K562 (cell line): Measurements from ENCODE around the gene TAS2R42. TPM values are rescaled to one million over a fixed set of nuclear protein-coding genes. Genes with fewer than 3 reads are reported as not detected.

Experiments
- ARHGAP35 ChIP-seq: fragments of 450-650 bp; IDR thresholded peaks from 2 replicates; pipeline ENCODE4 v1.6.1; 2018; ENCODE audit not compliant: partially characterized antibody
- ARID1B ChIP-seq: fragments of 450-650 bp; IDR thresholded peaks from 2 replicates; pipeline ENCODE4 v1.6.1; 2016; ENCODE audit warnings: antibody characterized with exemption, mild to moderate bottlenecking, inconsistent platforms
- ATF1 ChIP-seq, 2 experiments: fragments of 450-650 bp in 1 of 2; IDR thresholded peaks; 2 replicates each; pipeline ENCODE4 v1.6.1; 2016; ENCODE audit warnings: missing compliant biosample characterization in 1 of 2, missing genetic modification characterization in 1 of 2
- CHD2 ChIP-seq: IDR thresholded peaks from 2 replicates; pipeline ENCODE4 v1.6.1; 2011; ENCODE audit warnings: low read depth, low read length
- ELF1 ChIP-seq: fragments of 200-800 bp; sonication (Bioruptor generic); IDR thresholded peaks from 2 replicates; pipeline ENCODE4 v1.6.1; 2016; ENCODE audit warnings: missing genetic modification characterization, missing compliant biosample characterization
- ELF4 ChIP-seq: fragments of 450-650 bp; formaldehyde crosslinking; IDR thresholded peaks from 2 replicates; pipeline ENCODE4 v1.4.0; 2022; ENCODE audit warnings: missing genetic modification characterization
- FOXK2 ChIP-seq, 2 experiments: fragments of 450-650 bp; IDR thresholded peaks in 1 of 2; conservative IDR thresholded peaks in 1 of 2; 2 replicates each; pipeline ENCODE4 v1.6.1; 2016; ENCODE audit warnings: low read depth in 2 of 2, mild to moderate bottlenecking in 1 of 2
- HCFC1 ChIP-seq: IDR thresholded peaks from 2 replicates; pipeline ENCODE4 v1.6.1; 2012; ENCODE audit warnings: low read depth, low read length, improper control_type of control experiment
- HIVEP1 ChIP-seq: fragments of 250-450 bp; sonication (Bioruptor Pico); IDR thresholded peaks from 2 replicates; pipeline ENCODE4 v1.4.0; 2020; ENCODE audit warnings: mild to moderate bottlenecking
- HNRNPL ChIP-seq: fragments of 200-400 bp; formaldehyde crosslinking; IDR thresholded peaks from 2 replicates; pipeline ENCODE4 v1.6.1; 2017; ENCODE audit warnings: low read depth, mild to moderate bottlenecking, low read length
- KAT7 ChIP-seq: sonication (generic); formaldehyde crosslinking; IDR thresholded peaks from 2 replicates; pipeline ENCODE4 v1.8.0; 2022; ENCODE audit warnings: missing genetic modification reagents, mild to moderate bottlenecking, borderline replicate concordance
- MAZ ChIP-seq, 2 experiments: fragments of 450-650 bp in 1 of 2; sonication (generic) in 1 of 2; formaldehyde crosslinking; IDR thresholded peaks in 1 of 2; conservative IDR thresholded peaks in 1 of 2; 2 replicates each; pipeline versions ENCODE4 v1.4.0 to v1.5.0; 2020; ENCODE audit warnings: mild to moderate bottlenecking in 1 of 2, missing genetic modification reagents in 1 of 2
- MNT ChIP-seq, 2 experiments: fragments of 450-650 bp; conservative IDR thresholded peaks; 2 replicates each; pipeline ENCODE4 v1.6.1; 2017; ENCODE audit warnings: mild to moderate bottlenecking in 2 of 2, moderate library complexity in 2 of 2
- PHF20 ChIP-seq: fragments of 450-650 bp; IDR thresholded peaks from 2 replicates; pipeline ENCODE4 v1.6.1; 2018; ENCODE audit not compliant: partially characterized antibody
- POLR3A ChIP-seq: IDR thresholded peaks from 2 replicates; pipeline ENCODE4 v1.6.1; 2011; ENCODE audit warnings: borderline replicate concordance, mild to moderate bottlenecking, moderate library complexity; ENCODE audit not compliant: insufficient read length, insufficient read depth; ENCODE audit errors: extremely low read depth
- SFPQ ChIP-seq: fragments of 200-400 bp; formaldehyde crosslinking; IDR thresholded peaks from 2 replicates; pipeline ENCODE4 v1.6.1; 2017; ENCODE audit warnings: mild to moderate bottlenecking, low read depth, low read length, moderate library complexity
- SIN3B ChIP-seq: fragments of 450-650 bp; IDR thresholded peaks from 2 replicates; pipeline ENCODE4 v1.6.1; 2017; ENCODE audit warnings: low read depth, mild to moderate bottlenecking, moderate library complexity
- TAF1 ChIP-seq: IDR thresholded peaks from 2 replicates; pipeline ENCODE4 v1.6.1; 2011; ENCODE audit warnings: mild to moderate bottlenecking, low read length, moderate library complexity; ENCODE audit not compliant: insufficient read depth, control insufficient read depth, severe bottlenecking; ENCODE audit errors: extremely low read depth
- TFAP4 ChIP-seq: sonication (generic); formaldehyde crosslinking; IDR thresholded peaks from 2 replicates; pipeline ENCODE4 v1.8.0; 2022; ENCODE audit warnings: missing genetic modification reagents, mild to moderate bottlenecking, moderate library complexity, borderline replicate concordance
- ZBTB17 ChIP-seq: fragments of 450-650 bp; formaldehyde crosslinking; IDR thresholded peaks from 2 replicates; pipeline ENCODE4 v1.4.0; 2020; ENCODE audit warnings: mild to moderate bottlenecking
- ZBTB8A ChIP-seq: fragments of 450-650 bp; IDR thresholded peaks from 2 replicates; pipeline ENCODE4 v1.6.1; 2018; ENCODE audit warnings: mild to moderate bottlenecking, moderate library complexity; ENCODE audit not compliant: partially characterized antibody
- ZNF12 ChIP-seq: sonication (generic); formaldehyde crosslinking; IDR thresholded peaks from 2 replicates; pipeline ENCODE4 v1.4.0; 2020; ENCODE audit warnings: mild to moderate bottlenecking, missing genetic modification reagents
- ZNF316 ChIP-seq: fragments of 450-650 bp; IDR thresholded peaks from 2 replicates; pipeline ENCODE4 v1.6.1; 2016
- ZNF436 ChIP-seq: fragments of 250-450, 450-650 bp; sonication (Bioruptor Pico); formaldehyde crosslinking; IDR thresholded peaks from 2 replicates; pipeline ENCODE4 v1.7.0; 2020; ENCODE audit warnings: mild to moderate bottlenecking
- polyA plus RNA-seq, 8 experiments: library from polyadenylated mRNA; depleted of rRNA in 4 of 8; stranded (reverse) in 5 of 8; unstranded in 3 of 8; fragments of >200 nt; fragmentation: Nextera tagmentation in 2 of 8; fragmentation: Illumina TruSeq in 1 of 8; extraction: Ambion mirVana in 2 of 8; extraction: Trizol in 1 of 8; gene quantifications; 2 replicates each; pipeline versions ENCODE4 v1.2.1 to v1.2.3, GENCODE V29; 2011 to 2014; ENCODE audit warnings: inconsistent platforms in 1 of 8, missing spikeins in 1 of 8
- total RNA-seq, 7 experiments: library from RNA; depleted of rRNA in 6 of 7; stranded (reverse); fragments of >200 nt in 6 of 7; fragmentation: Illumina TruSeq in 2 of 7; extraction: Trizol in 2 of 7; gene quantifications; 2 replicates each; pipeline versions ENCODE4 v1.2.1 to v1.2.3, GENCODE V29; 2011 to 2021; ENCODE audit warnings: low replicate concordance in 1 of 7

Gene TAS2R42
- total and polyA plus RNA-seq, 9 of the 15 experiments (the other 6 are each of a cell fraction or from before 2014, with no cell fraction given), result not detected

GRCh38 chr12:11171145-11171968 lies 15.4 kb downstream of the TAS2R42 start, which contains the start of gene SMIM10L1 (continued):
- TF ChIP-seq ZBTB8A, result no peak
- TF ChIP-seq PHF20, result peak; percentile 27
- TF ChIP-seq SFPQ, result no peak
- 0 out of 2 replicates have a peak, but pooled peaks have one; percentile 7 for TF ChIP-seq SIN3B
- TF ChIP-seq ZNF316, result peak; percentile 58
- 0 out of 4 replicates have a peak, but pooled peaks of 1 of the 2 experiments have one; percentile 11 for TF ChIP-seq FOXK2 (conservative IDR thresholded peaks at IDR 0.05 in 1 of 2, IDR thresholded peaks at IDR 0.05 in 1 of 2; ENCODE audit: low read depth in 2 of 2)
- peak in 1 of 2 experiments; percentile 42; a peak in 1 of 4 replicates for TF ChIP-seq MNT (conservative IDR thresholded peaks at IDR 0.05)
- TF ChIP-seq ATF1 (CRISPR knock-in tag; IDR thresholded peaks at IDR 0.05), result no peak
- peak; percentile 47 for TF ChIP-seq ATF1 (tag; IDR thresholded peaks at IDR 0.05)
- TF ChIP-seq ZBTB17, result peak; percentile 80
- peak; percentile 53; the same call in 1 of the 2 replicates for TF ChIP-seq TFAP4 (CRISPR knock-in tag)
- peak; percentile 58 for TF ChIP-seq HCFC1
- peak; percentile 10; the same call in 1 of the 2 replicates for TF ChIP-seq ARID1B
- peak; percentile 28; the same call in 1 of the 2 replicates for TF ChIP-seq HNRNPL
- peak; percentile 40 for TF ChIP-seq TAF1
- no peak for TF ChIP-seq ZNF436 (CRISPR knock-in tag)
- TF ChIP-seq ARHGAP35, result peak; percentile 83
- TF ChIP-seq ELF4, result no peak
- TF ChIP-seq POLR3A, result no peak
- no peak for TF ChIP-seq HIVEP1 (CRISPR knock-in tag)
- peak; percentile 97 for TF ChIP-seq CHD2
- peak in 1 of 2 experiments; percentile 71; a peak in 1 of 4 replicates for TF ChIP-seq MAZ (CRISPR knock-in tag; conservative IDR thresholded peaks at IDR 0.05 in 1 of 2, IDR thresholded peaks at IDR 0.05 in 1 of 2)
- no peak for TF ChIP-seq ZNF12 (CRISPR knock-in tag)
- peak; percentile 43; the same call in 1 of the 2 replicates for TF ChIP-seq ELF1 (tag)
- peak; percentile 53; the same call in 1 of the 2 replicates for TF ChIP-seq KAT7 (CRISPR knock-in tag)
